SK-N-SH (cell line): ENCODE data around the gene EEF2K. TPM values are rescaled to one million over a fixed set of nuclear protein-coding genes. Genes with fewer than 3 reads are reported as not detected.

Experiments used
- CTCF ChIA-PET: fragments of 300-600, 350-600 bp; formaldehyde crosslinking; extraction: SDS; loops from one replicate; lab custom pipeline; 2021; lab: Yijun Ruan, JAX
- POLR2A ChIA-PET: fragments of 350-600 bp; sonication (Branson Sonifier 250); formaldehyde crosslinking; extraction: SDS; loops from one replicate; lab custom pipeline; 2020; ENCODE audit warnings: antibody characterized with exemption, inconsistent platforms; lab: Yijun Ruan, JAX
- DNase-seq: peaks from one replicate; pipeline ENCODE4 v3.0.0; 2012
- H2AFZ ChIP-seq: fragments of 200-600 bp; sonication (generic); 2 replicates; pipeline ENCODE4 v1.8.1; 2016; ENCODE audit warnings: antibody characterized with exemption, mild to moderate bottlenecking, low read depth
- H3F3A ChIP-seq: fragments of 200-600 bp; sonication (generic); replicated peaks from 2 replicates; pipeline ENCODE3; 2016; ENCODE audit warnings: antibody characterized with exemption, mild to moderate bottlenecking; ENCODE audit not compliant: insufficient read depth
- H3K27ac ChIP-seq, 2 experiments: fragments of 200-500 bp in 1 of 2; fragments of 200-600 bp in 1 of 2; sonication (Bioruptor generic) in 1 of 2; sonication (generic), shearing (Covaris generic) in 1 of 2; 2 replicates each; pipeline versions ENCODE4 v1.5.1 to v1.6.1; 2014 to 2016; ENCODE audit warnings: low read depth in 2 of 2, inconsistent platforms in 1 of 2, low read length in 1 of 2, mild to moderate bottlenecking in 1 of 2, mixed read lengths in 1 of 2
- H3K27me3 ChIP-seq: fragments of 200-600 bp; sonication (generic), shearing (Covaris generic); 2 replicates; pipeline ENCODE4 v1.6.1; 2016; ENCODE audit warnings: mixed run types; ENCODE audit not compliant: insufficient read depth
- H3K36me3 ChIP-seq, 2 experiments: fragments of 200-500 bp in 1 of 2; fragments of 200-600 bp in 1 of 2; sonication (Bioruptor generic) in 1 of 2; sonication (generic) in 1 of 2; replicated peaks in 1 of 2; 2 replicates each; pipeline versions ENCODE3 to v1.5.1; 2014 to 2016; ENCODE audit warnings: low read length in 1 of 2, mild to moderate bottlenecking in 1 of 2; ENCODE audit not compliant: insufficient read depth in 2 of 2, control insufficient read depth in 1 of 2
- H3K4me1 ChIP-seq, 2 experiments: fragments of 200-500 bp in 1 of 2; fragments of 200-600 bp in 1 of 2; sonication (Bioruptor generic) in 1 of 2; sonication (generic), shearing (Covaris generic) in 1 of 2; 2 replicates each; pipeline versions ENCODE4 v1.5.1 to v1.6.1; 2014 to 2016; ENCODE audit warnings: low read depth in 1 of 2, low read length in 1 of 2, mixed run types in 1 of 2; ENCODE audit not compliant: insufficient read depth in 2 of 2, control insufficient read depth in 1 of 2
- H3K4me2 ChIP-seq: fragments of 200-600 bp; sonication (generic), shearing (Covaris generic); 2 replicates; pipeline ENCODE4 v1.6.1; 2017; ENCODE audit warnings: mixed run types
- H3K4me3 ChIP-seq, 2 experiments: fragments of 200-500 bp in 1 of 2; fragments of 200-600 bp in 1 of 2; sonication (Bioruptor generic) in 1 of 2; sonication (generic), shearing (Covaris generic) in 1 of 2; 2 replicates each; pipeline versions ENCODE4 v1.5.1 to v1.8.1; 2014 to 2016; ENCODE audit warnings: low read depth in 2 of 2, inconsistent platforms in 1 of 2, low read length in 1 of 2, mild to moderate bottlenecking in 1 of 2, mixed read lengths in 1 of 2, moderate library complexity in 1 of 2
- H3K79me2 ChIP-seq: fragments of 200-600 bp; sonication (generic); 2 replicates; pipeline ENCODE4 v1.8.1; 2017; ENCODE audit warnings: mild to moderate bottlenecking; ENCODE audit not compliant: insufficient read depth
- H3K9ac ChIP-seq: fragments of 200-600 bp; sonication (generic); 2 replicates; pipeline ENCODE4 v1.6.1; 2017; ENCODE audit warnings: mixed run types
- H3K9me2 ChIP-seq: fragments of 200-600 bp; sonication (generic); 2 replicates; pipeline ENCODE4 v1.6.1; 2017; ENCODE audit warnings: mixed run types
- H3K9me3 ChIP-seq: fragments of 200-600 bp; sonication (generic); 2 replicates; pipeline ENCODE4 v1.6.1; 2017; ENCODE audit warnings: mixed run types, mild to moderate bottlenecking, moderate library complexity
- H4K20me1 ChIP-seq: fragments of 200-600 bp; sonication (generic); 2 replicates; pipeline ENCODE4 v1.6.1; 2017; ENCODE audit warnings: mild to moderate bottlenecking, mixed run types; ENCODE audit not compliant: insufficient read depth
- EP300 ChIP-seq, 2 experiments: IDR thresholded peaks; 2 replicates each; pipeline versions ENCODE4 v1.4.0 to v1.6.1; 2012; ENCODE audit warnings: borderline replicate concordance in 1 of 2, low read depth in 1 of 2, low read length in 1 of 2
- GABPA ChIP-seq: IDR thresholded peaks from 2 replicates; pipeline ENCODE4 v1.4.0; 2012; ENCODE audit warnings: low read depth, mild to moderate bottlenecking
- IRF3 ChIP-seq: fragments of 150-350 bp; IDR thresholded peaks from 2 replicates; pipeline ENCODE4 v1.6.1; 2016; ENCODE audit warnings: mild to moderate bottlenecking, low read depth, low read length
- JUND ChIP-seq: IDR thresholded peaks from 2 replicates; pipeline ENCODE4 v1.4.0; 2012
- NFIC ChIP-seq: IDR thresholded peaks from 2 replicates; pipeline ENCODE4 v1.4.0; 2012; ENCODE audit warnings: borderline replicate concordance
- PBX3 ChIP-seq: IDR thresholded peaks from 2 replicates; pipeline ENCODE4; 2012
- POLR2AphosphoS5 ChIP-seq: IDR thresholded peaks from 2 replicates; pipeline ENCODE4 v1.6.1; 2012; ENCODE audit warnings: low read depth, low read length
- RCOR1 ChIP-seq: fragments of 150-350 bp; IDR thresholded peaks from 2 replicates; pipeline ENCODE4 v1.6.1; 2017; ENCODE audit warnings: antibody characterized with exemption, low read length
- REST ChIP-seq: IDR thresholded peaks from 2 replicates; pipeline ENCODE4 v1.6.1; 2012; ENCODE audit warnings: mild to moderate bottlenecking, low read depth, low read length, moderate library complexity
- TAF1 ChIP-seq: IDR thresholded peaks from 2 replicates; pipeline ENCODE4 v1.6.1; 2012; ENCODE audit warnings: low read depth, mild to moderate bottlenecking, low read length, moderate library complexity, borderline replicate concordance
- TEAD4 ChIP-seq: IDR thresholded peaks from 2 replicates; pipeline ENCODE4 v1.4.0; 2012; ENCODE audit warnings: mild to moderate bottlenecking, borderline replicate concordance; ENCODE audit not compliant: insufficient read depth
- YY1 ChIP-seq: IDR thresholded peaks from 2 replicates; pipeline ENCODE4 v1.4.0; 2012; ENCODE audit warnings: low read depth, mild to moderate bottlenecking
- ZBTB33 ChIP-seq: IDR thresholded peaks from 2 replicates; pipeline ENCODE4 v1.4.0; 2012; ENCODE audit warnings: low read depth, borderline replicate concordance
- WGBS: methylation state at CpG from one replicate; pipeline ENCODE4 v1.1.6; 2017; ENCODE audit warnings: low lambda C conversion rate; 5-methylcytosine and 5-hydroxymethylcytosine counted together
- polyA plus RNA-seq, 3 experiments: library from polyadenylated mRNA; depleted of rRNA; stranded (reverse); fragments of >200 nt; gene quantifications; 2 replicates each; pipeline ENCODE4 v1.2.3, GENCODE V29; 2012

Gene EEF2K
- polyA plus RNA-seq, 1 of the 3 experiments (the other 2 are of a cell fraction): 8.0 TPM

- TF ChIP-seq GABPA (no peak), RCOR1 (no peak), EP300 (IDR thresholded peaks at IDR 0.05; ENCODE audit: borderline replicate concordance in 1 of 2, low read depth in 1 of 2, low read length in 1 of 2) (no peak), POLR2AphosphoS5 (no peak), JUND (no peak), YY1 (no peak), IRF3 (no peak), NFIC (no peak), TEAD4 (no peak), ZBTB33 (no peak), TAF1 (no peak)
- TF ChIP-seq, all 33 proteins: peak for 0
Observed at GRCh38 chr16:22214402-22214801, 8.3 kb downstream of the EEF2K start (continued).

- H3K9me3 ChIP-seq: no peaks in the 10 kb centered on the region
- no peak for TF ChIP-seq PBX3
- no peak for TF ChIP-seq REST
- no peak overlapping the region for H2AFZ ChIP-seq
- no peak for DNase-seq
- 85% methylated on average over 3 of the region's 3 CpGs for WGBS
- H4K20me1 ChIP-seq: no peaks in the 10 kb centered on the region
- no peaks in the 10 kb centered on the region for H3F3A ChIP-seq
- no peaks in the 10 kb centered on the region for H3K27me3 ChIP-seq
- ChIA-PET CTCF (interaction anchor here (0.8 kb wide), 1 partner anchor 86 kb away, joined by 3 read pairs; no protein-coding TSS in a partner anchor), POLR2A (no interaction called here)
- H3K27ac ChIP-seq: no peak overlapping the region
- no peak overlapping the region for H3K4me3 ChIP-seq
- H3K4me2 ChIP-seq: no peak overlapping the region
- peaks cover 40% of the 10 kb centered on the region for H3K79me2 ChIP-seq
- no peaks in the 10 kb centered on the region; a peak in 1 of 4 replicates for H3K4me1 ChIP-seq
- no peaks in the 10 kb centered on the region for H3K9me2 ChIP-seq
- H3K9ac ChIP-seq: no peak overlapping the region
- no peaks in the 10 kb centered on the region for H3K36me3 ChIP-seq
Observed at GRCh38 chr16:22214889-22215288, 8.8 kb downstream of the EEF2K start.
